Smooth muscle cell (in vitro differentiated cells): ENCODE measurements around the gene PLXNB1. TPM values are rescaled to one million over a fixed set of nuclear protein-coding genes. Genes with fewer than 3 reads are reported as not detected.

ENCODE experiments used
- DNase-seq: peaks from one replicate; lab custom pipeline; 2025; ENCODE audit not compliant: unreplicated experiment; lab: John Stamatoyannopoulos, UW
- H2AFZ ChIP-seq: fragments of 200-600 bp; sonication (generic); 2 replicates; pipeline ENCODE4 v1.6.0; 2016; ENCODE audit warnings: antibody characterized with exemption, low read depth, mild to moderate bottlenecking
- H3F3A ChIP-seq: fragments of 200-600 bp; sonication (generic); 2 replicates; pipeline ENCODE4 v1.6.0; 2017; ENCODE audit warnings: antibody characterized with exemption, low read depth
- H3K27ac ChIP-seq: fragments of 200-600 bp; sonication (generic); 2 replicates; pipeline ENCODE4 v1.5.1; 2016; ENCODE audit warnings: low read depth, mild to moderate bottlenecking
- H3K27me3 ChIP-seq: fragments of 200-600 bp; sonication (generic); 2 replicates; pipeline ENCODE4 v1.6.1; 2016; ENCODE audit warnings: low read depth, mild to moderate bottlenecking
- H3K36me3 ChIP-seq: fragments of 200-600 bp; sonication (generic); 2 replicates; pipeline ENCODE4 v1.5.1; 2016; ENCODE audit warnings: low read depth
- H3K4me1 ChIP-seq: fragments of 200-600 bp; sonication (generic); 2 replicates; pipeline ENCODE4 v1.5.1; 2016; ENCODE audit warnings: low read depth
- H3K4me2 ChIP-seq: fragments of 200-600 bp; sonication (generic); 2 replicates; pipeline ENCODE4 v1.6.0; 2016; ENCODE audit warnings: mild to moderate bottlenecking
- H3K4me3 ChIP-seq: fragments of 200-600 bp; sonication (generic); 2 replicates; pipeline ENCODE4 v1.5.1; 2016; ENCODE audit warnings: mild to moderate bottlenecking
- H3K79me2 ChIP-seq: fragments of 200-600 bp; sonication (generic); 2 replicates; pipeline ENCODE4 v1.6.0; 2016; ENCODE audit warnings: low read depth, mild to moderate bottlenecking
- H3K9ac ChIP-seq: fragments of 200-600 bp; sonication (generic); 2 replicates; pipeline ENCODE4 v1.6.0; 2016; ENCODE audit warnings: low read depth
- H3K9me3 ChIP-seq: fragments of 200-600 bp; sonication (generic); replicated peaks from 2 replicates; pipeline ENCODE4 v1.5.1; 2016; ENCODE audit warnings: low read depth
- H4K20me1 ChIP-seq: fragments of 200-600 bp; sonication (generic); 2 replicates; pipeline ENCODE4 v1.6.0; 2016; ENCODE audit warnings: low read depth
- CTCF ChIP-seq: fragments of 200-600 bp; sonication (generic); IDR thresholded peaks from 2 replicates; pipeline ENCODE4 v1.5.1; 2017; ENCODE audit warnings: borderline replicate concordance, mild to moderate bottlenecking, antibody characterized with exemption; ENCODE audit not compliant: insufficient read depth, poor library complexity, severe bottlenecking
- WGBS: methylation state at CpG from one replicate; pipeline ENCODE4 v1.1.7; 2016; ENCODE audit warnings: low lambda C conversion rate; 5-methylcytosine and 5-hydroxymethylcytosine counted together
- polyA plus RNA-seq: library from polyadenylated mRNA; unstranded; fragments of >200 nt; fragmentation: Nextera tagmentation; extraction: Ambion mirVana; gene quantifications from 2 replicates; pipeline ENCODE4 v1.2.1, GENCODE V29; 2016
- total RNA-seq: library from RNA; depleted of rRNA; stranded (reverse); fragments of >200 nt; gene quantifications from 2 replicates; pipeline ENCODE4 v1.2.3, GENCODE V29; 2014

Gene PLXNB1
- total and polyA plus RNA-seq, 2 experiments from 2014 or later = 15.5 to 26.9 TPM

GRCh38 chr3:48473617-48473952 is 43.7 kb upstream of the PLXNB1 start:
- Histone ChIP-seq H3K4me3 (peak overlapping the region; percentile 57), H3K36me3 (no peaks in the 10 kb centered on the region), H3K27ac (peak overlapping the region; percentile 82), H2AFZ (no peak overlapping the region), H4K20me1 (no peaks in the 10 kb centered on the region), H3K27me3 (no peaks in the 10 kb centered on the region), H3F3A (peaks cover 7% of the 10 kb centered on the region), H3K4me1 (peaks cover 31% of the 10 kb centered on the region), H3K9me3 (no peaks in the 10 kb centered on the region), H3K4me2 (peak overlapping the region; percentile 90), H3K9ac (peak overlapping the region; percentile 83), H3K79me2 (peaks cover 29% of the 10 kb centered on the region)
- no peak for DNase-seq
- WGBS = 71% methylated on average over 5 of the region's 5 CpGs
- TF ChIP-seq CTCF = no peak

- TF ChIP-seq CTCF = peak; percentile 30
- peak overlapping the region; percentile 40 for H2AFZ ChIP-seq
- WGBS = 6% methylated on average over 17 of the region's 17 CpGs
- no peaks in the 10 kb centered on the region for H3K27me3 ChIP-seq
- H3F3A ChIP-seq = peaks cover 7% of the 10 kb centered on the region
- H3K9ac ChIP-seq = peak overlapping the region; percentile 83
- peak overlapping the region; percentile 82 for H3K27ac ChIP-seq
- H3K4me1 ChIP-seq = peaks cover 31% of the 10 kb centered on the region
- H3K79me2 ChIP-seq = peaks cover 29% of the 10 kb centered on the region
- H3K9me3 ChIP-seq = no peaks in the 10 kb centered on the region
- DNase-seq = peak; percentile 61
- H3K36me3 ChIP-seq = no peaks in the 10 kb centered on the region
- peak overlapping the region; percentile 57 for H3K4me3 ChIP-seq
- H3K4me2 ChIP-seq = peak overlapping the region; percentile 90
- H4K20me1 ChIP-seq = no peaks in the 10 kb centered on the region
These were observed 43.2 kb upstream of the PLXNB1 start for GRCh38 chr3:48472923-48473616.

GRCh38 chr3:48472673-48472922 is 42.7 kb upstream of the PLXNB1 start:
- Histone ChIP-seq H3K9me3 (no peaks in the 10 kb centered on the region), H4K20me1 (no peaks in the 10 kb centered on the region), H3K4me2 (peak overlapping the region; percentile 90), H2AFZ (peak overlapping the region; percentile 40), H3K9ac (peak overlapping the region; percentile 83), H3K4me3 (peak overlapping the region; percentile 57), H3K79me2 (peaks cover 34% of the 10 kb centered on the region), H3K27ac (peak overlapping the region; percentile 82), H3F3A (peaks cover 11% of the 10 kb centered on the region), H3K36me3 (no peaks in the 10 kb centered on the region), H3K27me3 (no peaks in the 10 kb centered on the region), H3K4me1 (peaks cover 31% of the 10 kb centered on the region)
- DNase-seq = no peak
- WGBS = 4% methylated on average over 5 of the region's 5 CpGs
- no peak for TF ChIP-seq CTCF

GRCh38 chr3:48470286-48470685 is 40.4 kb upstream of the PLXNB1 start:
- H3K4me1 ChIP-seq = peaks cover 40% of the 10 kb centered on the region
- no peak overlapping the region for H2AFZ ChIP-seq
- no peaks in the 10 kb centered on the region for H3K9me3 ChIP-seq
- H3K36me3 ChIP-seq = no peaks in the 10 kb centered on the region
- H3K79me2 ChIP-seq = peaks cover 37% of the 10 kb centered on the region
- DNase-seq = no peak
- H3K4me3 ChIP-seq = no peak overlapping the region
- H3K9ac ChIP-seq = no peak overlapping the region
- no peaks in the 10 kb centered on the region for H4K20me1 ChIP-seq
- WGBS = 73% methylated on average over 1 of the region's 1 CpG
- H3F3A ChIP-seq = peaks cover 17% of the 10 kb centered on the region
- H3K27ac ChIP-seq = no peak overlapping the region
- H3K27me3 ChIP-seq = no peaks in the 10 kb centered on the region
- no peak for TF ChIP-seq CTCF
- H3K4me2 ChIP-seq = no peak overlapping the region
